ENCODE data around the gene XAB2.
A peak's percentile ranks its signal among the peaks of the same experiment; 100 is the strongest.

Gene XAB2

GRCh38 chr19:7641290-7642276, 12.2 kb upstream of the XAB2 start:
- no peak for DNase-seq (ENCODE audit: extremely low spot score)
- POLR2A ChIA-PET: interaction anchor here (0.9 kb wide), 1 partner anchor 8 kb away, joined by 3 read pairs; the partner anchor contains the start of gene PCP2
- CTCF ChIA-PET: interaction anchor here (1.2 to 3.3 kb wide), 2 partner anchors 11 to 37 kb away, joined by 3 to 15 read pairs; no protein-coding TSS in a partner anchor
- no peak for TF ChIP-seq CTCF (IDR thresholded peaks at IDR 0.05; ENCODE audit: control extremely low read depth, extremely low read depth, low read depth, missing control alignments)

GRCh38 chr19:7640803-7641202, 11.5 kb upstream of the XAB2 start:
- ChIA-PET POLR2A (no interaction called here), CTCF (interaction anchor here (1.2 kb wide), 1 partner anchor 36 kb away, joined by 3 read pairs; no protein-coding TSS in a partner anchor)
- no peak for TF ChIP-seq CTCF (IDR thresholded peaks at IDR 0.05; ENCODE audit: control extremely low read depth, extremely low read depth, low read depth, missing control alignments)
- DNase-seq (ENCODE audit: extremely low spot score): no peak

- no peak for TF ChIP-seq CTCF (IDR thresholded peaks at IDR 0.05; ENCODE audit: control extremely low read depth, extremely low read depth, low read depth, missing control alignments)
- ChIA-PET CTCF (no interaction called here), POLR2A (no interaction called here)
- no peak for DNase-seq (ENCODE audit: extremely low spot score)
Observed at GRCh38 chr19:7639863-7640348, 10.6 kb upstream of the XAB2 start.

- CTCF ChIA-PET: interaction anchor here (1.4 to 2.2 kb wide), 3 partner anchors 15 to 70 kb away, joined by 4 to 7 read pairs (median 5); partner anchors contain the start of gene TRAPPC5
Observed at GRCh38 chr19:7638802-7639465, 9.6 kb upstream of the XAB2 start.

GRCh38 chr19:7637374-7638256, 8.3 kb upstream of the XAB2 start:
- peak; percentile 54 for DNase-seq (ENCODE audit: extremely low spot score)
- POLR2A ChIA-PET: no interaction called here
- TF ChIP-seq CTCF (IDR thresholded peaks at IDR 0.05; ENCODE audit: control extremely low read depth, extremely low read depth, low read depth, missing control alignments): no peak
- CTCF ChIA-PET: interaction anchor here (1.0 to 2.9 kb wide), 7 partner anchors 14 to 231 kb away, joined by 3 to 11 read pairs (median 5); partner anchors contain the start of gene TRAPPC5

More at GRCh38 chr19:7638802-7639465, 9.6 kb upstream of the XAB2 start:
- no peak for TF ChIP-seq CTCF (IDR thresholded peaks at IDR 0.05; ENCODE audit: control extremely low read depth, extremely low read depth, low read depth, missing control alignments)
- no peak for DNase-seq (ENCODE audit: extremely low spot score)
- POLR2A ChIA-PET: interaction anchor here (0.5 kb wide), 1 partner anchor 1373 kb away, joined by 5 read pairs; no protein-coding TSS in a partner anchor

Data from GM10248 (cell line).